Astrocyte (in vitro differentiated cells and primary cell): ENCODE data around the gene OLFML2B.

Source experiments
- EZH2 ChIP-seq: IDR thresholded peaks from 2 replicates; pipeline ENCODE4 v1.6.1; 2012; ENCODE audit warnings: mild to moderate bottlenecking, low read length, inconsistent platforms; ENCODE audit not compliant: insufficient read depth
- TF ChIP-seq, protein P1 (sequence below): IDR thresholded peaks from 2 replicates; pipeline ENCODE4 v1.5.1; 2011; ENCODE audit warnings: low read depth, mild to moderate bottlenecking, inconsistent platforms, low read length, moderate library complexity; ENCODE audit not compliant: insufficient read depth

DNA sequence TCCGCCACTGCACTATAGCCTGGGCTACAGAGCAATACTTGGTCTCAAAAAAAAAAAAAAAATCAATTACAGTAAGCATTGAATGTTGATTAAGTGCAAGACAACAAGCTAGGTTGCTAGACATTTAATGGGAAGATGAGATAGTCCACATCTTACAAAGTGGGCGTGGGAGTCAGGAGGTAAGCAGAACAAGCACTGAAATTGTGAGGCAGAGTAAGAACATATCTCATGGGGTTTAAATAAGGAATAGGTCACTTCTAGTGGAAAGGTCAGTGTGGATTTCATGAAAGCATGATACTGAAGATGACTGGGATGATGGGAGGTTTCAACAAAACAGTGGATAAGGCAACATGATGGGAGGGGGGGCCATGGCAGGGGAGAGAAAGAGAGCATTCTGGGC, 1.9 kb upstream of the OLFML2B start:
- TF ChIP-seq, protein P1, sequence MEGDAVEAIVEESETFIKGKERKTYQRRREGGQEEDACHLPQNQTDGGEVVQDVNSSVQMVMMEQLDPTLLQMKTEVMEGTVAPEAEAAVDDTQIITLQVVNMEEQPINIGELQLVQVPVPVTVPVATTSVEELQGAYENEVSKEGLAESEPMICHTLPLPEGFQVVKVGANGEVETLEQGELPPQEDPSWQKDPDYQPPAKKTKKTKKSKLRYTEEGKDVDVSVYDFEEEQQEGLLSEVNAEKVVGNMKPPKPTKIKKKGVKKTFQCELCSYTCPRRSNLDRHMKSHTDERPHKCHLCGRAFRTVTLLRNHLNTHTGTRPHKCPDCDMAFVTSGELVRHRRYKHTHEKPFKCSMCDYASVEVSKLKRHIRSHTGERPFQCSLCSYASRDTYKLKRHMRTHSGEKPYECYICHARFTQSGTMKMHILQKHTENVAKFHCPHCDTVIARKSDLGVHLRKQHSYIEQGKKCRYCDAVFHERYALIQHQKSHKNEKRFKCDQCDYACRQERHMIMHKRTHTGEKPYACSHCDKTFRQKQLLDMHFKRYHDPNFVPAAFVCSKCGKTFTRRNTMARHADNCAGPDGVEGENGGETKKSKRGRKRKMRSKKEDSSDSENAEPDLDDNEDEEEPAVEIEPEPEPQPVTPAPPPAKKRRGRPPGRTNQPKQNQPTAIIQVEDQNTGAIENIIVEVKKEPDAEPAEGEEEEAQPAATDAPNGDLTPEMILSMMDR: no peak
- no peak for TF ChIP-seq EZH2
